Measurements from ENCODE around the gene CHST5. TPM values are rescaled to one million over a fixed set of nuclear protein-coding genes. Genes with fewer than 3 reads are reported as not detected.
A peak's percentile ranks its signal among the peaks of the same experiment; 100 is the strongest.

CHST5 gene
- total and polyA plus RNA-seq, 9 of the 15 experiments (the other 6 are each of a cell fraction or from before 2014, with no cell fraction given), result 0.06 to 0.21 (median 0.14) TPM; not detected in 5

GRCh38 chr16:75559564-75560372, 23.9 kb upstream of the CHST5 start (continued):
- TF ChIP-seq SIN3A (IDR thresholded peaks at IDR 0.05; ENCODE audit: borderline replicate concordance in 2 of 2, control insufficient read depth in 1 of 2, low read depth in 2 of 2, low read length in 2 of 2) (peak in 1 of 2 experiments; percentile 27; a peak in 1 of 4 replicates), SMARCE1 (IDR thresholded peaks at IDR 0.05) (0 out of 2 replicates have a peak, but pooled peaks have one; percentile 37), PHTF2 (CRISPR knock-in tag; IDR thresholded peaks at IDR 0.05) (no peak), PRDM10 (IDR thresholded peaks at IDR 0.05; ENCODE audit: partially characterized antibody) (peak; percentile 24), NCOA2 (IDR thresholded peaks at IDR 0.05; ENCODE audit: partially characterized antibody in 2 of 2) (no peak), STAT5A (IDR thresholded peaks at IDR 0.05; ENCODE audit: borderline replicate concordance, low read length) (peak; percentile 51), THRAP3 (IDR thresholded peaks at IDR 0.05; ENCODE audit: borderline replicate concordance) (no peak), RBBP5 (IDR thresholded peaks at IDR 0.05; ENCODE audit: borderline replicate concordance, insufficient read depth, low read length, poor library complexity, severe bottlenecking) (peak; percentile 39), TAF7 (tag; IDR thresholded peaks at IDR 0.05) (peak; percentile 40), ATF4 (CRISPR knock-in tag; IDR thresholded peaks at IDR 0.05) (no peak), POLR2B (IDR thresholded peaks at IDR 0.05; ENCODE audit: low read depth, partially characterized antibody) (peak; percentile 57), SMARCA4 (IDR thresholded peaks at IDR 0.05) (peak; percentile 46; the same call in 1 of the 2 replicates), E4F1 (CRISPR knock-in tag; IDR thresholded peaks at IDR 0.05; ENCODE audit: borderline replicate concordance) (no peak), YY1 (IDR thresholded peaks at IDR 0.05; ENCODE audit: borderline replicate concordance in 1 of 3, control insufficient read depth in 1 of 3, extremely low read depth in 1 of 3, insufficient read depth in 3 of 3, insufficient read length in 1 of 3, insufficient replicate concordance in 2 of 3, low read depth in 1 of 3, low read length in 2 of 3) (peak in 1 of 3 experiments; percentile 70), ESRRB (CRISPR knock-in tag; IDR thresholded peaks at IDR 0.05; ENCODE audit: borderline replicate concordance) (no peak), CBX3 (IDR thresholded peaks at IDR 0.05; ENCODE audit: borderline replicate concordance in 1 of 2, low read length in 2 of 2) (0 out of 3 replicates have a peak, but pooled peaks of 1 of the 2 experiments have one; percentile 32), ATF1 (CRISPR knock-in tag; IDR thresholded peaks at IDR 0.05) (no peak), ATF1 (tag; IDR thresholded peaks at IDR 0.05) (peak; percentile 50; the same call in 1 of the 2 replicates), HDAC1 (IDR thresholded peaks at IDR 0.05) (peak in 1 of 2 experiments; percentile 46; a peak in 1 of 4 replicates)

Data from K562 (cell line).